PFSK-1 (cell line): ENCODE data around the gene WDR91.

ENCODE experiments used
- FOXP2 ChIP-seq: optimal IDR thresholded peaks from 2 replicates; pipeline ENCODE3; 2011; ENCODE audit warnings: borderline replicate concordance, control low read depth, inconsistent platforms; ENCODE audit not compliant: insufficient read depth; ENCODE audit errors: extremely low read length, extremely low read depth
- POLR2AphosphoS5 ChIP-seq: IDR thresholded peaks from 2 replicates; pipeline ENCODE4 v1.6.1; 2012; ENCODE audit warnings: low read depth, mild to moderate bottlenecking, control low read depth, low read length, moderate library complexity
- SIN3A ChIP-seq: IDR thresholded peaks from 2 replicates; pipeline ENCODE4 v1.6.1; 2012; ENCODE audit warnings: mild to moderate bottlenecking, low read length, moderate library complexity, borderline replicate concordance; ENCODE audit not compliant: insufficient read depth
- TAF1 ChIP-seq: IDR thresholded peaks from 2 replicates; pipeline ENCODE4 v1.6.1; 2012; ENCODE audit warnings: low read length, control low read depth, borderline replicate concordance; ENCODE audit not compliant: insufficient read depth
- TF ChIP-seq, protein P1 (sequence below), 2 experiments: IDR thresholded peaks; 2 replicates each; pipeline versions ENCODE4 v1.6.1 to v1.8.0; 2011 to 2012; ENCODE audit warnings: low read depth in 2 of 2, low read length in 2 of 2, control low read depth in 1 of 2, inconsistent platforms in 1 of 2, mild to moderate bottlenecking in 1 of 2, moderate library complexity in 1 of 2; ENCODE audit not compliant: insufficient read depth in 1 of 2

GRCh38 chr7:135186261-135186540 is 25.1 kb downstream of the WDR91 start:
- no peak for TF ChIP-seq POLR2AphosphoS5
- TF ChIP-seq TAF1 = no peak
- no peak for TF ChIP-seq FOXP2
- TF ChIP-seq, protein P1, sequence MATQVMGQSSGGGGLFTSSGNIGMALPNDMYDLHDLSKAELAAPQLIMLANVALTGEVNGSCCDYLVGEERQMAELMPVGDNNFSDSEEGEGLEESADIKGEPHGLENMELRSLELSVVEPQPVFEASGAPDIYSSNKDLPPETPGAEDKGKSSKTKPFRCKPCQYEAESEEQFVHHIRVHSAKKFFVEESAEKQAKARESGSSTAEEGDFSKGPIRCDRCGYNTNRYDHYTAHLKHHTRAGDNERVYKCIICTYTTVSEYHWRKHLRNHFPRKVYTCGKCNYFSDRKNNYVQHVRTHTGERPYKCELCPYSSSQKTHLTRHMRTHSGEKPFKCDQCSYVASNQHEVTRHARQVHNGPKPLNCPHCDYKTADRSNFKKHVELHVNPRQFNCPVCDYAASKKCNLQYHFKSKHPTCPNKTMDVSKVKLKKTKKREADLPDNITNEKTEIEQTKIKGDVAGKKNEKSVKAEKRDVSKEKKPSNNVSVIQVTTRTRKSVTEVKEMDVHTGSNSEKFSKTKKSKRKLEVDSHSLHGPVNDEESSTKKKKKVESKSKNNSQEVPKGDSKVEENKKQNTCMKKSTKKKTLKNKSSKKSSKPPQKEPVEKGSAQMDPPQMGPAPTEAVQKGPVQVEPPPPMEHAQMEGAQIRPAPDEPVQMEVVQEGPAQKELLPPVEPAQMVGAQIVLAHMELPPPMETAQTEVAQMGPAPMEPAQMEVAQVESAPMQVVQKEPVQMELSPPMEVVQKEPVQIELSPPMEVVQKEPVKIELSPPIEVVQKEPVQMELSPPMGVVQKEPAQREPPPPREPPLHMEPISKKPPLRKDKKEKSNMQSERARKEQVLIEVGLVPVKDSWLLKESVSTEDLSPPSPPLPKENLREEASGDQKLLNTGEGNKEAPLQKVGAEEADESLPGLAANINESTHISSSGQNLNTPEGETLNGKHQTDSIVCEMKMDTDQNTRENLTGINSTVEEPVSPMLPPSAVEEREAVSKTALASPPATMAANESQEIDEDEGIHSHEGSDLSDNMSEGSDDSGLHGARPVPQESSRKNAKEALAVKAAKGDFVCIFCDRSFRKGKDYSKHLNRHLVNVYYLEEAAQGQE (IDR thresholded peaks at IDR 0.05; ENCODE audit: insufficient read depth in 1 of 2, low read depth in 2 of 2, low read length in 2 of 2) = no peak
- no peak for TF ChIP-seq SIN3A
